GM04504 (cell line): ENCODE results near the gene C4B.
"Not testable (repeated sequence)": the region's sequence is repeated elsewhere in the genome, so short reads cannot be mapped to it uniquely, and the experiment has no call there.

Experiments used
- DNase-seq: peaks from one replicate; pipeline ENCODE4 v3.0.0-alpha.2; 2012; ENCODE audit warnings: low read depth

The C4B gene

GRCh38 chr6:32037136-32037535 is 22.5 kb downstream of the C4B start:
- not testable (repeated sequence) for DNase-seq

- DNase-seq, result not testable (repeated sequence)
Measured at GRCh38 chr6:32037598-32038524, 23.3 kb downstream of the C4B start, which contains the start of gene CYP21A2. Gene CYP21A2, plus strand, starts transcription at chr6:32038415. Its CDS starts 8 bp downstream, at chr6:32038423.

- not testable (repeated sequence) for DNase-seq
Measured at GRCh38 chr6:32038878-32039277, 24.3 kb downstream of the C4B start.

GRCh38 chr6:32039321-32040274 is 25.0 kb downstream of the C4B start:
- not testable (repeated sequence) for DNase-seq

GRCh38 chr6:32040299-32041049 is 25.9 kb downstream of the C4B start:
- not testable (repeated sequence) for DNase-seq

- not testable (repeated sequence) for DNase-seq
Measured at GRCh38 chr6:32041050-32041321, 26.4 kb downstream of the C4B start.

GRCh38 chr6:32041385-32041784 is 26.8 kb downstream of the C4B start:
- not testable (repeated sequence) for DNase-seq

- DNase-seq, result not testable (repeated sequence)
Measured at GRCh38 chr6:32042276-32042675, 27.7 kb downstream of the C4B start.

GRCh38 chr6:32043589-32044380 is 29.2 kb downstream of the C4B start:
- not testable (repeated sequence) for DNase-seq

GRCh38 chr6:32044916-32045315 is 30.3 kb downstream of the C4B start:
- DNase-seq, result not testable (repeated sequence)

- no peak for DNase-seq
Measured at GRCh38 chr6:32045811-32046449, 31.3 kb downstream of the C4B start.

GRCh38 chr6:32046450-32047083 is 32.0 kb downstream of the C4B start:
- no peak for DNase-seq

- no peak for DNase-seq
Measured at GRCh38 chr6:32047084-32047478, 32.5 kb downstream of the C4B start.

GRCh38 chr6:32047539-32047854 is 32.9 kb downstream of the C4B start:
- DNase-seq, result no peak

GRCh38 chr6:32047855-32048766 is 33.5 kb downstream of the C4B start:
- DNase-seq, result no peak

GRCh38 chr6:32049149-32049548 is 34.6 kb downstream of the C4B start:
- not testable (repeated sequence) for DNase-seq

- not testable (repeated sequence) for DNase-seq
Measured at GRCh38 chr6:32049736-32050135, 35.1 kb downstream of the C4B start.

GRCh38 chr6:32050562-32050961 is 36.0 kb downstream of the C4B start:
- DNase-seq, result no peak

- DNase-seq, result not testable (repeated sequence)
Measured at GRCh38 chr6:32052626-32053025, 38.0 kb downstream of the C4B start.
